GM18520 (cell line): ENCODE measurements around the gene KCNG3.

Experiments used
- ATAC-seq: cut with Tn5 transposase; IDR thresholded peaks from one replicate; pipeline ENCODE4 v1.9.1; 2021; ENCODE audit not compliant: unreplicated experiment

Gene KCNG3, protein sequence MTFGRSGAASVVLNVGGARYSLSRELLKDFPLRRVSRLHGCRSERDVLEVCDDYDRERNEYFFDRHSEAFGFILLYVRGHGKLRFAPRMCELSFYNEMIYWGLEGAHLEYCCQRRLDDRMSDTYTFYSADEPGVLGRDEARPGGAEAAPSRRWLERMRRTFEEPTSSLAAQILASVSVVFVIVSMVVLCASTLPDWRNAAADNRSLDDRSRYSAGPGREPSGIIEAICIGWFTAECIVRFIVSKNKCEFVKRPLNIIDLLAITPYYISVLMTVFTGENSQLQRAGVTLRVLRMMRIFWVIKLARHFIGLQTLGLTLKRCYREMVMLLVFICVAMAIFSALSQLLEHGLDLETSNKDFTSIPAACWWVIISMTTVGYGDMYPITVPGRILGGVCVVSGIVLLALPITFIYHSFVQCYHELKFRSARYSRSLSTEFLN

DNA sequence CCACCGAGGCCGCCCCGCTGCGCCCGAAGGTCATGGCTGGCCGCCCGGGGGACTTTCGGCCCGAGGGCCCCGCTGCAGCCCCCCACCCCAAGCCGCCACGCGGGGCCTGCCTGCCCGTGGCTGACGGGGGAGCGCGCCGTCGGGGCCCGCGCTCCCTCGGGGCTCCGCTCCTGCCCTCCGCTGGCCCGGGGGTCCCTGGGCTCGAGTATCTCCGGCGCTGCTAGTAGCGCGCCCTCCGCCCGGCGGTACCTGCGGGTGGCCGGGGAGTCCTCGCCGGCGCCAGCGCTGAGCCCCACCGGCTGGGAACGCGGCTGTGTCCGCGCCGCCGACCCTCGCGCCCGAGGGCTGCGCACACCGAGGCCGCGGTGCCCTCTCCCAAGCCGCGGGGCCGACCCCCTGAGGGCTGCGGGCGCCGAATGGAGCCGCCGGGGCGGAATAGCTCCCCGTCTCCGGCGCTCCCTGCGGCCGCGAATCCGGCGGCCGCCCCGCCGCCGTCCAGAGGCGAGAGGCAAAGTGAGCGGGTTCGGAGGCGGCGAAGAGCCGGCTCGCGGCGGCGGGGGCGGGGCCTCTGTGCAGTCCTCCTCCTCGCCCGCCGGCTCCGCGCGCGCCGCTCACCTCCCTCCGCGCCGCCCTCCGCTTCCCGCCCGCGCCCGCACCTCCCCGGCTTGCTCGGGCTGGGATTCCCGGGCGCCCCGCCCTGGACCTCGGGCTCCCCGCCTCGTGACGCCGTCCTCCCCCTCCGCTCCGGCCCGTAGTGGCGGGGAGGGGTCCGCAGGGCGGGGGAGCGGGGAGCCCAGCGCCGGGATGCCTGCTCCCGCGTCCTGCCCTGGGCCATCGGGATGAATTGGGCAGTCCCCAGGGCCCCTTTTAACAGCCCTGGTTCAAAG is at the start of gene KCNG3:
Gene KCNG3 (minus strand): TSS at position 515 of the 887 bp plus-strand sequence. CDS start 481 bp downstream, at position 34.
- no peak for ATAC-seq

DNA sequence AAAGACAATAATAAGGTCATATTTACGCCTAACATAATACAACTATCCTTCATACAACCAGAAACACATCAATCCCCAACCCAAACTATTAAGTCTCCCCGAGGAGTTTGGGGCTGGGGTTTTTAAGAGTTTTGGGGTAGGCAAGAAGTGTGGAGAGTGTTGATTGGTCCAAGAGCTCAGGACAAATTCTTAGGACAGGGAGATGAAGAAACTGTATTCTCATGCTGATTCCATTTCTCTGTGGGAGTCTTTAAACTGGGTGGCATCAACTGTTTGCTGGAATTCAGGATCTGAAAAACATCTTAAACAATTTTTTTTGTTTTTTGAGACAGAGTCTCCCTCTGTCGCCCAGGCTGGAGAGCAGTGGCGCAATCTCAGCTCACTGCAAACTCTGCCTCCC is 49.1 kb upstream of the KCNG3 start:
- ATAC-seq: no peak

DNA sequence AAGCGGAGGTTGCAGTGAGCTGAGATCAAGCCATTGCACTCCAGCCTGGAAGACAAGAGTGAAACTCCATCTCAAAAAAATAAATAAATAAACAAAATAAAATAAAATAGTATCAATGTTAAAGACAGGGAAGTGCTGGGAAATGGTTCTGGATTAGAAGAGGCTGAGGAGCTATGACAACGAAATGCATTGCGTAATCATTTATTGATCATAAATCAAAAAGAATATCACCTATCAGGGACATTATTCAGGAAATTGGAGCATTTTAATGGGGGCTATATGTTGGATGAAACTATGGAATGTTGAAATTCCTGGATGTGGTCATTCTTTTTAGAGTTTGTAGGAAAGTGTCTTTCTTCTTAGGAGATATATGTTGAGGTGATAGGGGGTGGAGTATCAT is 43.7 kb upstream of the KCNG3 start:
- no peak for ATAC-seq

DNA sequence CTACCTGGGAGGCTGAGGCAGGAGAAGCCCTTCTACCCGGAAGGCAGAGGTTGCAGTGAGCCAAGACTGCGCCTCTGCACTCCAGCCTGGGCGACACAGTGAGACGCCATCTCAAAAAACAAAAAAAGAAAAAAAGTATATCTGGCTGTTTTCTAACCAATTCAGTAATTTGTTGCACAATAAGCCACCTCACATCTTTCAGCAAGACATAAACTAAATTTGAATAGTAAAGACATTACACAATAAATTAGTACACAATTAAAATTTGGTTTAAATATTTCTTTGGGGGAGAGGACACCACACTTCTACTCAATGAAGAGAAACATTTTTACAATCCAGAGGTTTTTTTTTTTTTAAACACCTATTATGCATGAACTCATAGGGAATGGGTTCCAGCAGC is 38.6 kb upstream of the KCNG3 start:
- ATAC-seq: no peak

DNA sequence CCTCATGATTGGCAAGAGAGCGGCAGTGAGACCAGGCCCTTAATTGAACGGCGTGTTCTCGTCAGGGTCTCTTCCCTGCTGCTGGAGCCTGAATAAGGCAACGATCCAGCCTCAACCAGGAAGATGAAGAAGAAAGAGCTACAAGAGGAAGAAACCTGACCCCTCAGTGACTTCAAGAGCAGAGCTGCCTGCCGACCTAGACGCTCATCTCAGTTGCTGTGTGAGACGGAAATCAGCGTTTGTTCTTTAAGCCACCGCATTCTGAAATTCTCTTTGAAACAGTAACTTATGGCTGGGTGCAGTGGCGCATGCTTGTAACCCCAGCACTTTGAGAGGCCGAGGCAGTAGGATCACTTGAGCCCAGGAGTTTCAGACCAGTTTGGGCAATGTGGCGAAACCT is 29.6 kb upstream of the KCNG3 start:
- ATAC-seq: no peak

DNA sequence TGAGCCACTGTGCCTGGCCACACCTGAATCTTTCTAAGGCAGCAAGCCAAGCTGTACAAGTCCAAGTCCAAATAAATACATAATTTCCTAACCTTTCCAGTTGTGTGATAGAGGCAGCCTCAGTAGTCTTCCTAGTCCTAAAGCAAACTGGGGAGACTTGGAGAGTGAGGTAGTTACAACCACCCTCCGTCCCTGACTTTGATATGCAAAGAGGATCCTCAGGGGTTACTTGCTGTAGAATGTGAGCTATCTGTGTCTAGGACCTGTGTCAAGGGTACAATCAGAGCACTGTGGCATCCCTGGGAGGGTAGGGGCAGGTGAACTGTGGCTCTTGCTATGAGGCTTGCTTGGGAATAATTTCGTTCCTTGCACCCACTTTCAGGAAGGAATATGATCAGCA is 28.3 kb upstream of the KCNG3 start:
- no peak for ATAC-seq

DNA sequence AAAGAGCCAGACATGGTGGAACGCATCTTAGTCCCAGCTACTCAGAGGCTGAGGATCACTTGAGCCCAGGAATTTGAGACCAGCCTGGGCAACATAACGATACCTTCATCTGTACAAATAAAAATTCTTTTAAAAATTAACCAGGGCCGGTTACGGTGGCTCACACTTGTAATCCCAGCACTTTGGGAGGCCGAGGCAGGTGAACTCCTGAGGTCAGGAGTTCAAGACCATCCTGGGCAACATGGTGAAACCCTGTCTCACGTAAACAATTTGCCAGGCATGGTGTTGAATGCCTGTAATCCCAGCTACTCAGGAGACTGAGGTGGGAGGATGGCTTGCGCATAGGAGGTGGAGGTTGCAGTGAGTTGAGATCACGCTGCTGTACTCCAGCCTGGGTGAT is 25.8 kb upstream of the KCNG3 start:
- no peak for ATAC-seq

DNA sequence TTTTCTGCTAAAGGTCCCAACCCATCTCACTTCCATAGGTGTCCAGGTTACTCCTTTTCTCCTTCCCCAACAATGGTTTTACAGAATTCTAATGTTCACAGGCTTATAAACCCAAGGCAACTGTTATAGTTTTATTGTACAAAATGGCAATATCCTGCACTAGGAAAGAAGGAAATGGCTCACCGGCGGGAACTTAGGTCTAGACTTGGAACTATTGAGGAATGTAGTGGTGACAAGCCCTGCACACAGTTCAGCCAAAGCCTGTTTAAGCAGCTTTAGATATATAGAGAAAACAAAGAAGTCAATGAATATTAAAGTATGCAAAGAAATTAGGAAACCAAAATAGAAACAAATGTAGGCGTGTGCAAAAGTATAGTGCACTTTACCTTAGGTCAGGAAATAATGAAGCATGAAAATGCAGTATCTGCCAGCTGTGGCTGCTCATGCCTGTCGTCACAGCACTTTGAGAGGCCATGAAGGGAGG is 22.7 kb upstream of the KCNG3 start:
- ATAC-seq: no peak

DNA sequence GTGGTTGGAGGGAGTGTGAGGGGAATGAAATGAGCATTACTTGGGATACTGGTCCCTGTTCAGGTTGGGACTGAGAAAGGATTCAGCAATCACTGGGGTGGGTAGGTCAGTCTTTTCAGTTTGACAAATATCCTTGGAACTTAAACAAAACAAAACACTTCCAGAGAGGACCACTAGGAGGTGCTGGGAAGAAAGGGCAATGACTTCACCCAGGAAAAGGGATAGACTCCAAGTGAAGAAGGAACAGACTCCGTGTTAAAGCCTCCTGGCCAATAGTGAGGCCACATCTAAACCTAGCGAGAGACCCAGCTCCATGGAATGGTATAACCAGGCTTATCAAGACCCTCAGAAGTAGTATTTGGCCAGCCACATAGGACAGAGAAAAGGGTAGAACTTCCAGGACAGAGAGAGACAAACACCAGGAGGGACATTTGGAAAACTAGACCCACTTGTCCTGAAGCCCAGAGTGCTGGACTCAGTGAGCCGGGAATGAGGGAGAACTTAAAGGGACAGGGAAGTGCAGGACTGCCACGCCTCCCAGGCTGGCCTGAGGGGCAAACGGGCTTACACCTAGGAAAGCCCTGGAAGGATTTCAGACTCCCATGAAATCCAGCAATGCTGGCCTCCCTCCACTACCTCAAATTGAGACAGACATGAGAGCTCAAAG is 19.6 kb upstream of the KCNG3 start:
- ATAC-seq: no peak

DNA sequence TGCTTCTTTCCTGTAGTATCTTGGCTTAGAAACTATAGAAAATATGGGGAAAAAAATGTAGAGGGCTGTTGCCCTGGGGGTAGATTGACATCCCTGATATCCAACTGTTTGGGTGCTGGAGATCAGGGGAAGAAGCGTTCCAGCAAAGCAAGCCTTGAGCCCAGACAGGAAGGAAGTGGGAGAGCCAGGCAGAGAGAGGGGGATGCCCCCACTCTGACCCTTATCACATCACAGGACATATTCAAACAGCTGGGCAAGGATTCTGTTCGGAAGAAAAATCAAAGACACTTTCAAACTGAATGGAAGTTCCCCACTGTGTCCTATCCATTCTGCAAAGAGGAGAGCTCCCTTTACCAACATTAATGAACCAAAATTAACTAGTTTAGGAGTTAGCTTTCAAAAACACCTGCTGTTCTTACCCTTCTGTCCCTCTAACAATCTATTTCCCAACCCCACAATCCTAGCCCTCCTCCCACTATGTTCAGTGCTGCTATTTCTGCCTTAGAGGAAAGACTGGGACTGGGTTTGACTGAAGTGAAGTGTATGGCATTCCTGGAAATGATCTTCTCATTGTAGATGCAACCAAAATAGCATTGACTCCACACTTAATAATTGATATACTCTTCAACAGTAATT is 16.9 kb upstream of the KCNG3 start:
- ATAC-seq: no peak

DNA sequence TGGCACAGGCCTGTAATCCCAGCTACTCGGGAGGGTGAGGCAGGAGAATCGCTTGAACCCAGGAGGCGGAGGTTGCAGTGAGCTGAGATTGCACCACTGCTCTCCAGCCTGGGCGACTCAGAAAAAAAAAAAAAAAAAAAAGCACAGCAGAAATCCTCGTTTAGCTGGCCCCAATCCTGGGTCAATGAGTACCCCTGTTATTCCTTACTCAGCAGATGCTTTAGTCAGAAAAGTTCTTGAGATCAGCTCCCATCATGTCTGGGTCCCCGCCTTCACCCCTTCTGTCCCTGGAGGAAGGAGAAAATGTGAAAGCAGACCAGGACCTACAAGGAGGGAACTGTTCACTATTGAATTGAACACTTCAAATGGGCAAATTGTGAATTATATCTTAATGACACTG is 16.4 kb upstream of the KCNG3 start:
- ATAC-seq: no peak

DNA sequence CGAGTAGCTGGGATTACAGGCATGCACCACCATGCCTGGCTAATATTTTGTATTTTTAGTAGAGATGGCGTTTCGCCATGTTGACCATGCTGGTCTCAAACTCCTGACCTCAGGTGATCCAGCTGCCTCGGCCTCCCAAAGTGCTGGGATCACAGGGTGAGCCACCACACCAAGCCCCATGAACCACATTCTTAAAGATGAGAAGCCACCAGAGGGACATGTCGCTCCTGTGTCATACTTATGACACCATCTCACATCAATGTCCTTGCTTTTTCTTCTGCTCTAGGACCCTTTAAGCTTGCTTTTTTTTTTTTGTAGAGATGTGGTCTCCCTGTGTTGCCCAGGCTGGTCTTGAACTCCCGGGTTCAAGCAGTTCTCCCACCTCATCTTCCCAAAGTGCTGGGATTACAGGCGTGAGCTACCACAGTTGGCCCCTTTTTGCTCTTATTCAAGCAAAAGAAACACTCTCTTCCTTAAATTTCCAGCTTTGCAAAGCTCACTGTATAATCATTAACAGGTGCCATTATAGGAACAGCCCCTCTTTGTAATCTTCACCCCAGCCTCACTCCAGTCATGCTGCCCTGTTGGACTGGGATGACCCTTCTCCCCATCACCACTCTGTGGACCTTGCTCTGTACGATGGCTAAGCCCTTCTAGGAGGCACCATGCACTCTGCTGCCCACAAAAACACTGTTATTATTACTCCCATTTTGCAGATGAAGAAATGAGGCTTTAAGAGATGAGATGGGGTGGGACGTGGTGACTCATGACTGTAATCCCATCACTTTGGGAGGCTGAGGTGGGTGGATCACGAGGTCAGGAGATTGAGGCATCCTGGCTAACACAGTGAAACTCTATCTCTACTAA is 10.8 kb upstream of the KCNG3 start:
- ATAC-seq: no peak

DNA sequence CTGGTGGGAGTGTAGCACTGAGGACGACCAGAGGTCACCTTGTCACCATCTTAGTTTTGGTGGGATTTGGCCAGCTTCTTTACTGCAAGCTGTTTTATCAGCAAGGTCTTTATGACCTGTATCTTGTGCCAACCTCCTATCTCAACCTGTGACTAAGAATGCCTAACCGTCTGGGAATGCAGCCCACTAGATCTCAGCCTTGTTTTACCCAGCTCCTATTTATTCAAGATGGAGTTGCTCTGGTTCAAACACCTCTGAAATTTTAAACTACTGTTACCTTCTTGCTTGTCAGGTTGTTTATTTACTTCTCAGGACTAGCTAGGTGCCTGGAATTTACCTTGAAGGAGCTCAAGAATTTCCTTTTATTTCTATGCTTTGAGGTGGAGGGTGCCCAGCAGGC is 9.5 kb upstream of the KCNG3 start:
- ATAC-seq: no peak

DNA sequence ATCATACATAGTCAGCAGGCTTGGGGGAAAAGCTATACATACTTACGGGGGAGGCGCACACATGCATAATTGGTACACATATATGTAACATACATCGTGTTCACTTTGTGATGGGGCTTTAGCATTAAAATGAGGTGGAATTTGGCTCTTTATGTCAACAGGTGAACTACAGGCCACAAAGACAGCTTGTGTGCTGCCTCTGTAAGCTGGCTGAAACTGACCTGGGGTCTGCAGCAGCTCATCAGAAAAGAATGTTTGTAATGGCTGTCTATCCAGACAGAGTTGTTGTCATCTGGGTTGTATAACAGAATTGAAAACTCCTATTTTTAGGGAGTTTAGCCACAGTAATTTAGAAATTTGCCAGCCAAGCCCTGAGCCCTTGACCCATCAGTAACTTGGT is 4.7 kb upstream of the KCNG3 start:
- no peak for ATAC-seq

DNA sequence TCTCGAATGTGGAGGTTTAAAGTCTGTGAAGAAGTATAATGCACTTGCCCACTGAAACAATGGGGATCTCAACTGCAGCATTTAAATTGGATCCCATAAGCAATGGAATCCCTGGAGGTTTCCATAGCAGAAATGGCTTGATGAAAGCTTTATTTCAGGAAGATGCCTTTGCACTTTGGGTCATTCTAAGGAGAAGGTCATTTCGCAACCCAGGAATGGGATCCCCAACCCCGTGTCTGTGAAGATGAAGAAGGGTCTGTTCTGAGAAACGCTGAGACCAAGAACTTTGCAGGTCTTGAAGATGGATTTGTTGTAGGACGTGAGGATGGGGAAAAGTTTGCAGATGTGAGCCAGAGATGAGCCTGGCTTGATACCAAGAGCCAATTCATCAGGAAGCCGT is 1.8 kb upstream of the KCNG3 start:
- ATAC-seq: no peak

DNA sequence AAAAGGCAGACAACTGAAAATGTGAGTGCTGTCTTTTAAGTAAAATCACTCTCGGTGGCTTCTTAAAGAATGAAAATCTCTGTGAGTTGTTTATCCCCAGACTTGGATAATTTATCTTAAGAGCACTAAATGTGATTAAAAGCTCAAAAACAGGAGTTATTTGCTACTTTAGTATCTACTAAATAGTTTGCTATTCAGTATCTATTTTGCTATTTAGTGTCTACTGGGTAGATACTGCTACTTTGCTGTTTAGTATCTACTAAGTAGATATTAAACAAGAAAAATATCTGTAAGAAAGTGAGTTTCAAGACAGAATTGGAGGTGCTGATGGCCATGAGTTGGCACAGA is 1.4 kb upstream of the KCNG3 start:
- ATAC-seq: no peak

DNA sequence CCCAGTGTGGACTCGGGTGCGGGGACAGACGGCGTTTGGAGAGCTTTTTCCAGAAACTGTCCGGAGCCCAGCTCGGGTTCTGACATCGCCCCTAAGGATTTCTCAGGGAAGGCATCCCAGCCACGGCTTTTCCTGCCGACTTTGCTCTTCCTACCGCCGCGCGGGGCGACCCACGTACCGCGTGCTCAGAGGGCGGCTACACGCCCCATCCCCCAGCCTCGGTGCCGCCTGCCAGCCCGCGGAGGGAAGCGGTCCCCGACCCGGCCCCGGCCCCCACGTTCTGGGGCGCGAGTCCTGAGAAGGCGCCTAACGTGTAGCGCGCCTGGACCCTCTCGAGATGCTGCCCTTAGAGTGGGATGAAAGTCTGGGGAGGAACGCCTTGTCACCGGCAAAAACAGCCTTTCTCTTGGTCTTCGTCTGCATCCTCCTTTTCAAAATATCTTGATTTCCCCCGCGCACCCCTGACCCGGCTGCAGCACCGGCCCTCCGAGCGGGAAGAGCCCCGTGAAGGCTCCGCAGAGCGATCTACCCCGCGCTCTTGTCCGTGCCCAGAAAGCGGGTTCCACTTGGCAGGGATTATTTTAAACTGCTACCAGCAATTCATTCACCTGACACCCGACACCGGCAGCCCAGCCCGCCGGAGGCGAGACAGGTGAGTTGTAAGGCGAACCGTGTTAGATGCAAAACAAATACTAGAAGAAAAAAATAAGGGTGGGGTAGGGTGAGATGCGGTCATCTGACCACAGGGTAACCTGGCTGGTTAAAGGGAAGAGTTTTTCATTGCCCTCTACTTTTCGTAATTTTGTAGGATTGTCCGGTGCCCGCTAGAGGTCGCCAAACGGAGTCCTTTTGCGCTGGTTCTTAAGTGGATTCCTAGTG is 812 bp upstream of the KCNG3 start:
- peak; percentile 58 for ATAC-seq

DNA sequence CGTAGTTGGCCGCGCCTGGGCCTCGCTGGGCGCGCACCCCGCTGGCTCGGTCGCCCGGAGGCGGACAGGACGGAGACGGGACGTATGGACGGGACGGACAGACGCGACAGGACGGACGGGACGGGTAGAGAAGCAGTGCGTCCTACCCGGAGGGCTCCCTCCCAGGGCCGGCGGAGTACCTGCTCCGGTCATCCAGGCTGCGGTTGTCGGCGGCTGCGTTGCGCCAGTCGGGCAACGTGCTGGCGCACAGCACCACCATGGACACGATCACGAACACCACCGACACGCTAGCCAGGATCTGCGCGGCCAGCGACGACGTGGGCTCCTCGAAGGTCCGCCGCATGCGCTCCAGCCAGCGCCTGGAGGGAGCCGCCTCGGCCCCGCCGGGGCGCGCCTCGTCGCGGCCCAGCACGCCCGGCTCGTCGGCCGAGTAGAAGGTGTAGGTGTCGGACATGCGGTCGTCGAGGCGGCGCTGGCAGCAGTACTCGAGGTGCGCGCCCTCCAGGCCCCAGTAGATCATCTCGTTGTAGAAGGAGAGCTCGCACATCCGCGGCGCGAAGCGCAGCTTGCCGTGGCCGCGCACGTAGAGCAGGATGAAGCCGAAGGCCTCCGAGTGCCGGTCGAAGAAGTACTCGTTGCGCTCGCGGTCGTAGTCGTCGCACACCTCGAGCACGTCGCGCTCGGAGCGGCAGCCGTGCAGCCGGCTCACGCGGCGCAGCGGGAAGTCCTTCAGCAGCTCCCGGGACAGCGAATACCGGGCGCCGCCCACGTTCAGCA is 903 bp downstream of the KCNG3 start:
- ATAC-seq: no peak
